Measurements from ENCODE around the gene MAPK8IP3. TPM values are rescaled to one million over a fixed set of nuclear protein-coding genes. Genes with fewer than 3 reads are reported as not detected.

Gene MAPK8IP3
- total RNA-seq, 1 experiment from 2014 or later, result 72.3 TPM

DNA sequence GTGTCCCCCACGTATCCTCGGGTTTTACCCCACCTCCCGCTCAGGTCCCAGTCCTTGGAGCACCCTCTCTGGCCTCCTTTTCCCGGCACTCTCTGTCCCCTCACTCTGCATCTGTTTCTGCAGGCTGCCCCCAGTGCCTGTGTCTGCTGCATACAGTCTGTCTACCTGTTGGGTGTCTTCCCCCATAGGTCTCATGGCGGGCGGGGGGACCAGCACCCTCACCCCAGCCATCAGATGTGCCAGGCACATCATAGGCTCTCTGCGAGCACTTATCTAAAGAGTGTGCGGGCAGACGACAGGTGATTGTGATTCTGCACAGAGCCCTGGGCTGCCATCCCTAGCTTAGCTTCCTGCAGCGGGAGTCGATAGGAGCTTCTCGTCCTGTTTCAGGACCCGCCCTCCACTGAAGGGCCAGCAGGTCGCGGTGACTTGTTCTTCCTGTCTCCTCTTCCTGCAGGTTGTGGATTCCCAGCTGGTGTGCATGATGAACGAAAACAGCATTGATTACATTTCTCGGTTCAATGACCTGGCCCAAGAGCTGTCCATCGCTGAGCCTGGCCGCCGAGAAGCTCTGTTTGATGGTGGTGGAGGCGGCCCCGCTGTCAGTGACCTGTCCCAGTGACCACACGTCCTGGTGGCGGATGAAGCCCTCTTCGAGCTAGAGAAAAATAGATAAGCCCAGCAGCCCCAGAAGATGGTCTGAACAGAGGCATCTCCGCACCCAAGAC lies 32.4 kb upstream of the MAPK8IP3 start:
- ATAC-seq (no peak), DNase-seq (ENCODE audit: low spot score) (no peak)
- H3K36me3 Mint-ChIP-seq, result peaks cover 56% of the 10 kb centered on the region
- H3K4me1 Mint-ChIP-seq, result peaks cover 3% of the 10 kb centered on the region; the same call in 1 of the 2 replicates
- H3K9me3 Mint-ChIP-seq, result no peaks in the 10 kb centered on the region
- POLR2A ChIA-PET, result no interaction called here
- no peak for TF ChIP-seq CBFB (CRISPR knock-in tag; IDR thresholded peaks at IDR 0.05; ENCODE audit: low read depth)
- TF ChIP-seq, protein P1, sequence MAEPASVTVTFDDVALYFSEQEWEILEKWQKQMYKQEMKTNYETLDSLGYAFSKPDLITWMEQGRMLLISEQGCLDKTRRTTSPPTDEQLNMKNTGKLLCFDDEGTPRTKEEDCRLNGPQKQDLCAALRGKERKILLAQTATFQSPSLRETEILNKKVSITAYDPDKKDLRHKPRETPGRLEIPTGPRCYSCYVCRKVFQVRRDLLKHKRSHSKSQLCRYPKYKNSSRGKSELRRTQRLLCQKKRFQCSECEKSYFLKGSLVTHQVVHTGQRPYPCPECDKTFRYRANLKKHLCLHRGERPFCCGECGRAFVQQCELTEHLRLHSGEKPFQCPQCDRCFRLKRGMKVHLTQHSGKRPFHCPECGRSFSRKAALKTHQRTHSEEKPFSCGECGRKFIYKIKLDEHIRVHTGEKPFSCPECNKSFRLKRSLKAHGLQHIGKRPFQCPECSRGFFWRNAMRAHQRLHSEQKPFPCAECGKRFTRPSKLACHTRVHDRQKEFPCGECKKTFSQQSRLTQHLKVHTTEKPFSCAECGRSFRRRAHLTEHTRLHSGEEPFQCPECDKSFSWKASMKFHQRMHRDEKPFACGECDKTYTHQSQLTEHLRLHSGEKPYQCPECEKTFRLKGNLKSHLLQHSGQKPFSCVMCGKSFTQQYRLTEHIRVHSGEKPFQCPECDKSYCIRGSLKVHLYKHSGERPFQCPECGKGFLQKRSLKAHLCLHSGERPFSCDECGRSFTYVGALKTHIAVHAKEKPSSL (CRISPR knock-in tag; conservative IDR thresholded peaks at IDR 0.05), result no peak
- TF ChIP-seq TEAD4 (CRISPR knock-in tag; IDR thresholded peaks at IDR 0.05), result no peak
- TF ChIP-seq GTF2I (CRISPR knock-in tag; conservative IDR thresholded peaks at IDR 0.05), result no peak
- no peak for TF ChIP-seq RELA (CRISPR knock-in tag; IDR thresholded peaks at IDR 0.05; ENCODE audit: borderline replicate concordance)
- TF ChIP-seq ZNF317 (CRISPR knock-in tag; IDR thresholded peaks at IDR 0.05; ENCODE audit: borderline replicate concordance, low read depth), result no peak
- TF ChIP-seq ZNF671 (CRISPR knock-in tag; IDR thresholded peaks at IDR 0.05), result no peak
- H3K27ac Mint-ChIP-seq, result no peak overlapping the region
- CTCF ChIA-PET, result interaction anchor here (1.1 to 2.5 kb wide), 3 partner anchors 32 to 90 kb away, joined by 3 to 7 read pairs (median 4); partner anchors contain the start of gene MAPK8IP3
- no peak overlapping the region for H3K4me3 Mint-ChIP-seq
- H3K27me3 Mint-ChIP-seq (ENCODE audit: low read depth), result no peaks in the 10 kb centered on the region

DNA sequence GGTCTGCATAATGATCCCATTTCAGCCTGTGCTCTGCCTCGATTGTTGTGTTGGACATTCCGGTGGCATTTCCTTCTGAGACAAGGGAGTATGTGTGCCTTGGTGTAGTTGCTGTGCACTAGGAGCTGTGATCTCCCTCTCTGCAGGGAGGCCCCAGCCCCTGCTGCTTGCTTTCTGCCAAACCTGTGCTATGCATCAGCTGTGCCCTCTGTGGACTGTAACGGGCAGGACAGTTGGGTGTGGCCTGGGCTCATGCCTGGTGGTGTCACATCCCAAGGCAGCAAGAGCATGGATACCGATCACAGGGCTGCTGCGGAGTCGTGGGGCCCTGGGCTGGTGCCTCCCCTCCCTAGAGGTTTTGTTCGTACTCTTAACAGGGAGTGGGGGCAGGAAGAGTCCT lies 31.7 kb upstream of the MAPK8IP3 start:
- H3K27me3 Mint-ChIP-seq (ENCODE audit: low read depth), result no peaks in the 10 kb centered on the region
- H3K27ac Mint-ChIP-seq, result no peak overlapping the region
- CTCF ChIA-PET, result interaction anchor here (1.1 to 2.5 kb wide), 3 partner anchors 32 to 89 kb away, joined by 3 to 7 read pairs (median 4); partner anchors contain the start of gene MAPK8IP3
- peaks cover 52% of the 10 kb centered on the region for H3K36me3 Mint-ChIP-seq
- DNase-seq (ENCODE audit: low spot score) (no peak), ATAC-seq (no peak)
- no peaks in the 10 kb centered on the region for H3K9me3 Mint-ChIP-seq
- no peak for TF ChIP-seq CBFB (CRISPR knock-in tag; IDR thresholded peaks at IDR 0.05; ENCODE audit: low read depth)
- TF ChIP-seq CTCF (IDR thresholded peaks at IDR 0.05), result no peak
- no peak for TF ChIP-seq ZNF396 (CRISPR knock-in tag; IDR thresholded peaks at IDR 0.05; ENCODE audit: borderline replicate concordance)
- peaks cover 8% of the 10 kb centered on the region for H3K4me1 Mint-ChIP-seq
- POLR2A ChIA-PET, result no interaction called here
- no peak overlapping the region for H3K4me3 Mint-ChIP-seq

DNA sequence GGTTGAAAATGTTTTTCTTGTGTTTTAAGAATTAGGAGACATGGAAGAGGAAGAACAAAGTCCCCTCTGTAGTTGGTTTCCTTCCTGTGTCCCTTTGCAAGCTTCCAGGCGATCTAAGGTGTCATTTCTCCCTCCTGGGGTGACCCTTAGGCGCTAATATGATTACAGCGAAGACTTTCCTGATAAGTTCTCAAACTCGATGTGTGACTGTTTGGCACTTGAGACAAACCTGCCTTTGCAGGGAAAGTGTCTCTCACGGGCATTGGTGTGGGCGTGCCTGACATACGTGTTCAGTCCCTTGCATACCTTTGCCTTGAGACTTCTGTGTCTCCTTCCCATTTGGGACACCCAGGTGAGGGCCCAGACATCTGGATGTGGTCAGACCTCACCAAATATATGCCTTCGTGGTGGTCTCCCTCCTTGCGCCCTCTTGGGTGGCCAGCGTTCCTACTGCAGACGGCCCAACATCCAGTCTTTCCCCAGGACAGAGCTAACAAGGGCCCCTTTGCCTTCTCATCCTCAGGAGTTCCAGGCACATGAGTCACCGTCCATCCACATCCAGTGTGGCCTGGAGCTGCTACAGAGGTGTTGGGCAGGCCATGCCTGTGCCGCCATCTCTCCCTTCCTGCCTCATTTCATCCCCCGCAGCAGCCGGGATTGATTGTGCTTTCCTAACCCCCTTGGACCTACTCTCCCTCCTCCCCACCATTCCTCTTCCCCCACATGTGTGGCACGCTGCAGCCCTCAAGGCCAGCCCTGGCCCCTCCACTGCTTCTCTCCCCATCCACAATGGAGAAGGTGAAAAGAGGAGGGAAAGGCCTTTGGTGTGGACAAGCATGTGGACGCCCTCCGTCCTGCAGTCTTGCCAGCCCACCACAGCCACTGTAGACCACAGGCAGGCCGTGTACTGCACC lies 31.0 kb upstream of the MAPK8IP3 start:
- peaks cover 14% of the 10 kb centered on the region for H3K4me1 Mint-ChIP-seq
- peaks cover 49% of the 10 kb centered on the region for H3K36me3 Mint-ChIP-seq
- POLR2A ChIA-PET, result no interaction called here
- no peak for ATAC-seq
- TF ChIP-seq GTF2I (CRISPR knock-in tag; conservative IDR thresholded peaks at IDR 0.05) (no peak), ATF3 (CRISPR knock-in tag; conservative IDR thresholded peaks at IDR 0.05) (no peak), OVOL2 (CRISPR knock-in tag; IDR thresholded peaks at IDR 0.05; ENCODE audit: borderline replicate concordance) (no peak), ZNF396 (CRISPR knock-in tag; IDR thresholded peaks at IDR 0.05; ENCODE audit: borderline replicate concordance) (no peak), ZNF671 (CRISPR knock-in tag; IDR thresholded peaks at IDR 0.05) (no peak), ATF2 (CRISPR knock-in tag; IDR thresholded peaks at IDR 0.05; ENCODE audit: borderline replicate concordance, low read depth) (no peak)
- TF ChIP-seq, protein P2, sequence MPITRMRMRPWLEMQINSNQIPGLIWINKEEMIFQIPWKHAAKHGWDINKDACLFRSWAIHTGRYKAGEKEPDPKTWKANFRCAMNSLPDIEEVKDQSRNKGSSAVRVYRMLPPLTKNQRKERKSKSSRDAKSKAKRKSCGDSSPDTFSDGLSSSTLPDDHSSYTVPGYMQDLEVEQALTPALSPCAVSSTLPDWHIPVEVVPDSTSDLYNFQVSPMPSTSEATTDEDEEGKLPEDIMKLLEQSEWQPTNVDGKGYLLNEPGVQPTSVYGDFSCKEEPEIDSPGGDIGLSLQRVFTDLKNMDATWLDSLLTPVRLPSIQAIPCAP (CRISPR knock-in tag; IDR thresholded peaks at IDR 0.05), result no peak
- TF ChIP-seq, protein P3, sequence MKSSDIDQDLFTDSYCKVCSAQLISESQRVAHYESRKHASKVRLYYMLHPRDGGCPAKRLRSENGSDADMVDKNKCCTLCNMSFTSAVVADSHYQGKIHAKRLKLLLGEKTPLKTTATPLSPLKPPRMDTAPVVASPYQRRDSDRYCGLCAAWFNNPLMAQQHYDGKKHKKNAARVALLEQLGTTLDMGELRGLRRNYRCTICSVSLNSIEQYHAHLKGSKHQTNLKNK (CRISPR knock-in tag; IDR thresholded peaks at IDR 0.05), result no peak
- TF ChIP-seq, protein P4, sequence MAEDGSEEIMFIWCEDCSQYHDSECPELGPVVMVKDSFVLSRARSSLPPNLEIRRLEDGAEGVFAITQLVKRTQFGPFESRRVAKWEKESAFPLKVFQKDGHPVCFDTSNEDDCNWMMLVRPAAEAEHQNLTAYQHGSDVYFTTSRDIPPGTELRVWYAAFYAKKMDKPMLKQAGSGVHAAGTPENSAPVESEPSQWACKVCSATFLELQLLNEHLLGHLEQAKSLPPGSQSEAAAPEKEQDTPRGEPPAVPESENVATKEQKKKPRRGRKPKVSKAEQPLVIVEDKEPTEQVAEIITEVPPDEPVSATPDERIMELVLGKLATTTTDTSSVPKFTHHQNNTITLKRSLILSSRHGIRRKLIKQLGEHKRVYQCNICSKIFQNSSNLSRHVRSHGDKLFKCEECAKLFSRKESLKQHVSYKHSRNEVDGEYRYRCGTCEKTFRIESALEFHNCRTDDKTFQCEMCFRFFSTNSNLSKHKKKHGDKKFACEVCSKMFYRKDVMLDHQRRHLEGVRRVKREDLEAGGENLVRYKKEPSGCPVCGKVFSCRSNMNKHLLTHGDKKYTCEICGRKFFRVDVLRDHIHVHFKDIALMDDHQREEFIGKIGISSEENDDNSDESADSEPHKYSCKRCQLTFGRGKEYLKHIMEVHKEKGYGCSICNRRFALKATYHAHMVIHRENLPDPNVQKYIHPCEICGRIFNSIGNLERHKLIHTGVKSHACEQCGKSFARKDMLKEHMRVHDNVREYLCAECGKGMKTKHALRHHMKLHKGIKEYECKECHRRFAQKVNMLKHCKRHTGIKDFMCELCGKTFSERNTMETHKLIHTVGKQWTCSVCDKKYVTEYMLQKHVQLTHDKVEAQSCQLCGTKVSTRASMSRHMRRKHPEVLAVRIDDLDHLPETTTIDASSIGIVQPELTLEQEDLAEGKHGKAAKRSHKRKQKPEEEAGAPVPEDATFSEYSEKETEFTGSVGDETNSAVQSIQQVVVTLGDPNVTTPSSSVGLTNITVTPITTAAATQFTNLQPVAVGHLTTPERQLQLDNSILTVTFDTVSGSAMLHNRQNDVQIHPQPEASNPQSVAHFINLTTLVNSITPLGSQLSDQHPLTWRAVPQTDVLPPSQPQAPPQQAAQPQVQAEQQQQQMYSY (CRISPR knock-in tag; IDR thresholded peaks at IDR 0.05), result no peak
- H3K9me3 Mint-ChIP-seq, result no peaks in the 10 kb centered on the region
- DNase-seq (ENCODE audit: low spot score), result no peak
- no peak overlapping the region for H3K4me3 Mint-ChIP-seq
- H3K27ac Mint-ChIP-seq, result no peak overlapping the region
- CTCF ChIA-PET, result interaction anchor here (0.8 to 2.5 kb wide), 2 partner anchors 10 to 31 kb away, joined by 4 to 7 read pairs; partner anchors contain the start of gene MAPK8IP3
- no peaks in the 10 kb centered on the region for H3K27me3 Mint-ChIP-seq (ENCODE audit: low read depth)
